ENCODE results near the gene CBFA2T2.
"Not testable (repeated sequence)": the region's sequence is repeated elsewhere in the genome, so short reads cannot be mapped to it uniquely, and the experiment has no call there.

The CBFA2T2 gene

DNA sequence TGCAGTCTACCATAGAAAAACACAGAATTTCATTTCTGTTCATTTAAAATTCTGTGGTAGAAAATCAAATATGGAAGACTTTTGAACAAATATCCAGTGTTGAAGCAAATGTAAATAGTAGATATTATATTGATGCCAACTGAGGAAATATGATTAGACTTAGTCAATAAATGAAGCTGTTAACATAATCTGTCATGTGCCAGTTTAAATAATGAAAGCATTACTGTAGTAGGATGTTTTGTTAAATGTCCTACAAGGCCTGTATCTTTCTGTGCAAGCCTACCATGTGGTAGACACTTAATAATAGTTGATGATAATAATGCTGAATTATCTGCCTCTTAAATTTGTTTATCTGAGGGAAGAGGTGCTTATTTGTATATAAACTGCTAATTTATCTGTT is 55.9 kb downstream of the CBFA2T2 start:
- no peak for DNase-seq (ENCODE audit: low read depth in 2 of 2, low spot score in 1 of 2)

DNA sequence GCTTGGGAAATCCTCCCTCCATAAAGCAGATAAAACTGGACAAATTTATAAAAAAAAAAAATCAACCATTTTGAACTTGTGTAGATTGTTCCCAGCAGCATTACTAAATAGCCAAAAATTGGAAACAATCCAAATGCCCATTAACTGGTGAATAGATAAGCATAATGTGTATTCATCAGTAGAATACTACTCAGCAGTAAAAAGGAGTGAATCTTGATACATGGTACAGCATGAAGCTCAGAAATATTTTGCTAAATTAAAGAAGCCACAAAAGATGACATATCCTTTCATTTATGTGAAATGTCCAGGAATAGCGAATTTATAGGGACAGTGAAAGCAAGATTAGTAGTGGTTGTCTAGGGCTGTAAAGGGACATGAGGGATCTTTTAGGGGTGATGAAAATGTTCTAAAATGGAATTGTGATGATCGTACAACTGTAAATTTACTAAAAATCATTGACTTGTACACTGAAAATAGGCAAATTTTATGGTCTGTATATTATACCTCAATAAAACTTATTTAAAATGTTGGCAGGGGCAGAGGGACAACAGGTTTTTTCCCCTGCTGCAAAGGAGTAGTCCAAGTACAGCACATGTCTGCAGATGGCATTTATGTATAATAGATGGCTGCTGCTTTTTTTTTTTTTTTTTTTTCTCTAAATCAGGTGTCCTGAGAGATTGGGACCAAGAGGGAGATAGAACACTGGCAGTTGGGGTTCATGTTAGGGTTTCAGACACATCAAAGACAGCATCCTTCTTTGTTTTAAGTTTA is 59.5 kb downstream of the CBFA2T2 start:
- DNase-seq (ENCODE audit: low read depth in 2 of 2, low spot score in 1 of 2): no peak

- no peak for DNase-seq (ENCODE audit: low read depth in 2 of 2, low spot score in 1 of 2)
Measured at GRCh38 chr20:33551778-33552177, 61.9 kb downstream of the CBFA2T2 start.

DNA sequence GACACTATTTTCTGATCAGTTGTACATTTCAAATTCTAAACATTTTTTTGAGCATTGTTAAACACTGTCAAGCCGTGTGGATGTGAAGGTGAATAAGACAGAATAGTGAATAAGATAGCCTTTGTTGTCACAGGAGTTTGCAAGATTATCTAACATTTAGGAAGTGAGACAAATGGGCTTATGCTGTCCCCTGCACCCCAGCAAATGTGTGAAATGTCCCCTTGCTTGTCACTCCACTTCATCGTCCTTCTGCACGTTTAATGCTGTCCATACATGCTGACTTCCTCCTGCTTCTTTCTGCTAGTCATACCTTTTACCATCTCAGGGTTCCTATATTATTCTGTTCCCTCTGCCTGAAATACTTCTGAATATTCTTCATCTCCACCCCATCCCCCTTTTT is 62.6 kb downstream of the CBFA2T2 start:
- DNase-seq (ENCODE audit: low read depth in 2 of 2, low spot score in 1 of 2): no peak

- no peak for DNase-seq (ENCODE audit: low read depth in 2 of 2, low spot score in 1 of 2)
Measured at GRCh38 chr20:33553516-33553915, 63.6 kb downstream of the CBFA2T2 start.

- peak in 1 of 2 donors; percentile 9 for DNase-seq (ENCODE audit: low read depth in 2 of 2, low spot score in 1 of 2)
Measured at GRCh38 chr20:33554914-33555420, 65.1 kb downstream of the CBFA2T2 start.

DNA sequence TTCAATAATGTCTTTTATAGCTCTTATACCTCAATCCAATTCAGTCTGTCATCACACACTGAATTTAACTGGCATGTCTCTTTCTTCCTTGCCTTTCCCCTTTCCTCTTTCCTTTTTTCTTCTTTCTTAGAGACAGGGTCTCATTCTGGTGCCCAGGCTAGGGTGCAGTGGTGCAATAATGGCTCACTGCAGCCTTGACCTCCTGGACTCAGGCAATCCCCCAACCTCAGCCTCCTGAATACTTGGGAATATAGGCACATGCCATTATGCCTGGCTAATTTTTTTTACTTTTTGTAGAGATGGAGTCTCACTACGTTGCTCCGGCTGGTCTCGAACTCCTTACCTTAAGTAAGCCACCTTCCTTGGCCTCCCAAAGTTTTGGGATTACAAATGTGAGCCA is 65.9 kb downstream of the CBFA2T2 start:
- no peak for DNase-seq (ENCODE audit: low read depth in 2 of 2, low spot score in 1 of 2)

DNA sequence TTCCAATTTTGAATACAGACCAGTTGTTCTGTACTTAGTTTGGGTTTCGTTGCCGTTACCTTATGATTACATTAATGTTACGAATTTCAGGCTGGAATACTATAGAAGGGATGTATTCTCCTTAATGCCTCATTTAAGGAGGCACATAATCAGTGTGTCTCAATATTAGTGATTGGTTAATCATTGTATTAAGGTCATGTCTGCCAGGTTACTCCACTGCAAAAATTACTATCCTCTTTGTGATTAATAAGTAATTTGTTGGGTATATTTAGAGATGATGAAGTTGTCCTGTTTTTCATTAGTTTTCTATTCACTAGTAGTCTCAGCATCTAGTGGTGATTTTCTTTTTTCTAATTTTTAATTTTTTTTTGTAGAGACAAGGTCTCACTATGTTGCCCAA is 66.3 kb downstream of the CBFA2T2 start:
- DNase-seq (ENCODE audit: low read depth in 2 of 2, low spot score in 1 of 2): no peak

- DNase-seq (ENCODE audit: low read depth in 2 of 2, low spot score in 1 of 2): no peak
Measured at GRCh38 chr20:33558348-33559144, 68.7 kb downstream of the CBFA2T2 start.

- no peak for DNase-seq (ENCODE audit: low read depth in 2 of 2, low spot score in 1 of 2)
Measured at GRCh38 chr20:33559212-33559611, 69.3 kb downstream of the CBFA2T2 start.

DNA sequence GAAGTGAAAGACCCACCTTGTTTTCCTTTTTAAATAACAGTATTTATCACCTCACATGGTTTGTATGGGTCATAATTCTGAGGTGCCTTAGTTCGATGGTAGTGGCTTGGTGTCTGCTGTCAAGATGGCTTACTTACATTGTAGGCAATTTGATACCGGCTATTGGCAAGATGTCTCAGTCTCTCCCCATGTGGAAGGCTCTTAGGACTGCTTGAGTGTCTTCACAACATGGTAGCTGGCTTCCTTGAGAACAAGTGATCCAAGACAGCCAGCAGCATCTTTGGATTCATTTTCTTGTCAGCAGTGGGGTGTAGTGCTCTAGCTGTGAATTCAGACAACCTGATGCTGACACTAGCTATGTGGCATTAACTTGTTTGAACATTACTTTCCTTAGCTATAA is 70.1 kb downstream of the CBFA2T2 start:
- DNase-seq (ENCODE audit: low read depth in 2 of 2, low spot score in 1 of 2): no peak

DNA sequence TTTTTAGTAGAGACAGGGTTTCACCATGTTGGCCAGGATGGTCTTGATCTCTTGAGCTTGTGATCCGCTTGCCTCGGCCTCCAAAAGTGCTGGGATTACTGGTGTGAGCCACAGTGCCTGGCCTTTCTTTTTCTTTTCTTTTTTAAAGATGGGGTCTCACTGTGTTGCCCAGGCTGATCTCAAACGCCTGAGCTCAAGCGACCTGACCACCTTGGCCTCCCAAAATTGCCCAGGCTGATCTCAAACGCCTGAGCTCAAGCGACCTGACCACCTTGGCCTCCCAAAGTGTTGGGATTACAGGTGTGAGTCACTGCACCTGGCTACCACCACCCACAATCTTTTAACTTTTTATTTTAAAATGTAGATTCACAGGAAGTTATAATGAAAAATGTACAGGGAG is 71.2 kb downstream of the CBFA2T2 start:
- not testable (repeated sequence) for DNase-seq (ENCODE audit: low read depth in 2 of 2, low spot score in 1 of 2)

DNA sequence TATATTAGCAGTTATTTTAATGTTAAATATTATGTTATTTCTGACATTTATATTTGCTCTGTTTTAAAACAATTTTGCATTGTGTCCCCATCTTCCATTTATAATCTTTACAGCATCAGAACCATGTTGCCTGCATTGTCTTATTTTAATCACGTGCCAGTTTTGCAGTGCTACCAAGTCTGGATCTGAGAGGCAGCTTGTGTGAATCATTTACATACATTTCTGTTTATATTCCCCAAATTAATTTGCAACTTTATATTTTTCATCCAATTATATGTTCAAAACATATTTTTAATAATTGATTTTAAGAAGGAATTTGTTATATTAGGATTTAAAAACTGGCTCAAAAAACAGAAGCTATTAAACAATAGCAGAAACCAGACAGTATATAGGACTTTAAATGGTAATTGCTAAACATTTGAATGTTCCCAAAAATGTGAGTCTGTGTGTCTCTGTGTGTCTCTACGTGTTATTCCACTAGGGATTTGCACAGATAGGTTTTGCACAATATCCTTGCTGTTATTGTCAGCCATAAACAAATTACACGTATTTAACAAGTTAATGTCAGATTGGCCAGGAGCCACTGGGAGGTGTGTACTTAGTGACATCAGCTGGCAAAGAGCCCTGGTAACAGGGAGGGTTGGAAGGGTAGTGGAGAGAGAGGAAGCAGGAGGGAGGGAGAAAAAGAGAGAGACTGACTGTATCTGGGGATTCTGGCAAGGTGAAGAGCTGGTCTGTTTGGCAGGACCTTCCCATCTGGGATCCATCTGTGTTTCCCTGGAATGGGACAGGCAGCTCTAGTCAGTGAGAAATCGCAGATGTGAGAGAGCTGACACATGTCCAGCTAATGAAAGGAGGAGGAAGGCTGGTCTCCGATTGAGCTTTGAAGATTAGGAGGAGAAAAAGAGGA is 72.1 kb downstream of the CBFA2T2 start:
- no peak for DNase-seq (ENCODE audit: low read depth in 2 of 2, low spot score in 1 of 2)

DNA sequence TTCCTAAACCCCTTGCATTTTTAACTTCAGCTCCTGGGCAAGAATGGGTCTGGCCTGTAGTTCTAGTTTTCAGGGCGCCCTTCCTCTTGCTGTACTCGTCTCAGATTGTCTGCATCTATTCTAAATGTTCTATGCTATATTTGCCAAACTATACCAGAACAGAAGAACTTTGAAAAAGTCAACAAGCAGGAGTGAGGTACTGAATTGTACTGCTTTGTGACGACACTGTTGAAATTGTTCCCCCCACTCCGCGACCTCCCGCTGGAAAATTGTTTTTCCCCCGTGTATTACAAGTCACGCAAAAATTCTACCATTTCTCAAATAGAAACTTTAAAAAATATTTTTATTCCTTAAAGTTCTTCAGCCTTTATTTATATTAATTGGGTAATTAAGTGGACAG is 73.9 kb downstream of the CBFA2T2 start:
- DNase-seq (ENCODE audit: low read depth in 2 of 2, low spot score in 1 of 2): no peak

DNA sequence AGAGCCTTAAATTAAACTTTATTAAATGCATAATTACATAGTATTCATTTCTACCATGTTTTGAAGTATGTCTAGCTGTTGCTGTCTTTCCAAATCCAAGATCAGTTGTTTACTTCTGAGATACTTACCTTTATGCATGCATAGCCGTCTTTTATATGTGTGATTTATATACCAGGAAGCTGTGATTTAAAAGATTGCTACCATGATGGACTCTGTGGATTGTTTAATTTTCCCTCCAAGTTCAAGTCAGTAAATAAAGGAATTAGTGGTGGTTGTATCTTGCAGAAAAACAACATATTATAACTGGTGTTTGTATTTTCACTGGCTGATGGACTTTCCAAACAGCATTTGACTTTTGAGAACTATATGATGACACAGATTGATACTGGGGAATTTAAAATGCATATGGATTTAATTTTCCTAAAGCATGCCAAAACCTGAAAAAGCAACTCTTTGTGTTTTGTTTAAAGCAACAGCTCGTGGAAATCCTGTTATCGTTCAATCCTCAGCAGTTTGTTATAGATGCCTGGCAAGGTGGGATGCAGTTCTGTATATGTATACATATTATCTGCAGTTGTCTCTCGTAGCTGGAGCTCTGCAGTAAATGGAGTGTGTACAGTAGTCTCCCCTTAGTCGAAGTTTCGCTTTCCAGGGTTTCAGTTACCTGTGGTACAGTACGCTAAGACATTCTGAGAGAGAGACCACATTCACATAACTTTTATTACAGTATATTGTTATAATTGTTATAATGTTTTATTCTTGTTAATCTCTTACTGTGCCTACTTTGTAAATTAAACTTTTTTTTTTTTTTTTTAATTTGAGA is 77.1 kb downstream of the CBFA2T2 start:
- no peak for DNase-seq (ENCODE audit: low read depth in 2 of 2, low spot score in 1 of 2)

- DNase-seq (ENCODE audit: low read depth in 2 of 2, low spot score in 1 of 2): no peak
Measured at GRCh38 chr20:33567949-33568348, 78.1 kb downstream of the CBFA2T2 start.

DNA sequence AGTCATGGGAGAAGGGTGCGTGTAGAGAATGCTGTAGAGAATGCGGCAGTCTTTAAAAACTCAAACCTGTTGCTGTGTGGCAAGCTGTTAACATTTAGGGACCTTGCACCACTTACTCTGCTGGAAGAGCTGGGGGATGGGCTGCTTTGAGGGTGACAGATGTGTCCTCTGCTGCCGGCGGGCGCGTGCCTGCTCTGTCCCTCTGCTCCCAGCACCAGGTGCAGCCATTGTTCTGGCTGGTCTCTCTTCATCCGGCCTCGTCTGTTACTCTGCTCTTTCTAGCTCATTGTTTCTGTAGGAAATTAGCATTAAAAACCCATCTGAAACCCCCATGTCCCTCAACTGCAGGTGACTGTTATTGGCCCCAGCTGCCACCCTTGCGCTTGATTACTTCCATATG is 78.5 kb downstream of the CBFA2T2 start:
- no peak for DNase-seq (ENCODE audit: low read depth in 2 of 2, low spot score in 1 of 2)

DNA sequence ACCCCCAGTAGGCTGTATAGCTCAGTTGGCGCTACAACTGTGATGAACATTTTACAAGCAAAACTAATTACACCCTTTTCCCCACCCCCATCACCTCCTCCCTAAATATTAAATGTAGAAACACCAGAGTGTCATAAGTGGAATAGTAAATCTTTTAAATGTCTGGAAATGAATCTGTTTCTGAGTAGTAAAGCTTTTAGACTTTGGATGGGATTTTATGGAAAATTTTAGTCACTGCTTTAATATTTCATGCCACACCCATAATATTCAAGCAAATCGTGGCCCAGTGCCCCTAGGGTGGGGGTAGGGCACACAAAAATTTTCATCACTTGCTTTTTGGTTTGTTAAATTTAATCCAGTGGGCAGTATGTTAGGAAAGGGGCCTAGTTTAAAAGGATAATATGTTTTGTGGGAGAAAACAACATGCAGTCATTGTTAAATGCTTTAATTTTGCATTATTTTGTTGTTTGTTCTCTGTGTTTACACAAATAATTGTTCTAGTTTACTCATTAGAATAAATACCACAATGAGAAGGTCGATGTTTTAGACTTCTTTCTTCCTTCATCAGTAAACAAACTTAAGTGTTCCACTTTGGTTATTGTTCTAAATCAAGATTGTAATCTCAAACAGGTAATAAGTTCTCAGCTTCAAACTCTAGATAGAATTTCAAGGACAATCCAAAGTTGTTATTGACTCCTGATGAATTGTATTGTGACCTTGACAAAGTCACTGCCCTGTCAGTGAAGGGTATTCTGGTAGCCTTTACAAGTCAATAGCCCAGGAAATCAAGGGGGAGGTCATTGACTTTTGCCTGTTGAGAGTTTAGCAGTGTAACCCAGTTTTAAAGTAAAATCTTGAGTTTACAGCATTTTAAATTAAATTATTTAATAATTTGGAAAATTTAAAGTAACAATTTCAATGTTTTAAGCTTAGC is 79.2 kb downstream of the CBFA2T2 start:
- no peak for DNase-seq (ENCODE audit: low read depth in 2 of 2, low spot score in 1 of 2)

GRCh38 chr20:33569802-33570391 is 80.0 kb downstream of the CBFA2T2 start:
- DNase-seq (ENCODE audit: low read depth in 2 of 2, low spot score in 1 of 2): no peak

Data from stimulated activated CD8-positive, alpha-beta memory T cell treated with anti-CD3 and anti-CD28 coated beads, Interleukin-4, amount 100 ng/mL, for 1 hour (primary cell).